Aortic smooth muscle cell (primary cell): ENCODE results near the gene HNRNPCL2. TPM values are rescaled to one million over a fixed set of nuclear protein-coding genes. Genes with fewer than 3 reads are reported as not detected.

Experiments
- total RNA-seq: library from RNA; depleted of rRNA; stranded (reverse); fragments of >200 nt; gene quantifications from 2 replicates; pipeline ENCODE4 v1.2.3, GENCODE V29; 2014

Gene HNRNPCL2
- not detected in 2 replicates for total RNA-seq

GRCh38 chr1:13116754-13117153, at the start of gene HNRNPCL2:
Gene HNRNPCL2 (minus strand): TSS chr1:13116854. CDS start chr1:13116400, 454 bp downstream.

GRCh38 chr1:13165531-13165930, 48.9 kb upstream of the HNRNPCL2 start, which contains the start of gene HNRNPCL4:
Gene HNRNPCL4 (minus strand): TSS chr1:13165631. CDS start chr1:13165467, 164 bp downstream.

GRCh38 chr1:13155909-13156308, 39.3 kb upstream of the HNRNPCL2 start, which contains the start of gene PRAMEF26:
Gene PRAMEF26 (minus strand): TSS chr1:13156009. CDS start chr1:13153095, 2,914 bp downstream.

GRCh38 chr1:13070474-13070873, 46.2 kb downstream of the HNRNPCL2 start, which contains the start of gene PRAMEF25:
Gene PRAMEF25 (plus strand): TSS chr1:13070774. CDS start chr1:13073694, 2,920 bp downstream.

Other genes starting within 250 kb of the HNRNPCL2 start
- gene PRAMEF4, start 230.7 kb downstream of the HNRNPCL2 start, total RNA-seq = not detected in 2 replicates
- not detected in 2 replicates for gene PRAMEF10, start 218.6 kb downstream of the HNRNPCL2 start, total RNA-seq
- not detected in 2 replicates for gene PRAMEF7, start 200.2 kb downstream of the HNRNPCL2 start, total RNA-seq
- not detected in 2 replicates for gene PRAMEF6, start 169.3 kb downstream of the HNRNPCL2 start, total RNA-seq
- gene PRAMEF27, start 60.3 kb downstream of the HNRNPCL2 start, total RNA-seq = not detected in 2 replicates
- gene HNRNPCL3, start 56.1 kb downstream of the HNRNPCL2 start, total RNA-seq = not detected in 2 replicates
- gene PRAMEF25, start 46.1 kb downstream of the HNRNPCL2 start, total RNA-seq = not detected in 2 replicates
- gene PRAMEF26, start 39.2 kb upstream of the HNRNPCL2 start, total RNA-seq = not detected in 2 replicates
- not detected in 2 replicates for gene HNRNPCL4, start 48.8 kb upstream of the HNRNPCL2 start, total RNA-seq
- not detected in 2 replicates for gene PRAMEF9, start 55.0 kb upstream of the HNRNPCL2 start, total RNA-seq
- gene PRAMEF13, start 84.6 kb upstream of the HNRNPCL2 start, total RNA-seq = not detected in 2 replicates
- not detected in 2 replicates for gene PRAMEF18, start 109.3 kb upstream of the HNRNPCL2 start, total RNA-seq
- gene PRAMEF5, start 137.3 kb upstream of the HNRNPCL2 start, total RNA-seq = not detected in 2 replicates
- not detected in 2 replicates for gene PRAMEF8, start 168.3 kb upstream of the HNRNPCL2 start, total RNA-seq
- gene PRAMEF33, start 186.7 kb upstream of the HNRNPCL2 start, total RNA-seq = not detected in 2 replicates
- gene PRAMEF15, start 198.7 kb upstream of the HNRNPCL2 start, total RNA-seq = not detected in 2 replicates
- gene PRAMEF14, start 230.3 kb upstream of the HNRNPCL2 start, total RNA-seq = not detected in 2 replicates